GM12891 (cell line): ENCODE results near the gene GTF2A1.
"Not testable (repeated sequence)": the region's sequence is repeated elsewhere in the genome, so short reads cannot be mapped to it uniquely, and the experiment has no call there.

ENCODE experiments used
- DNase-seq: peaks from one replicate; pipeline ENCODE4 v3.0.0; 2011; ENCODE audit warnings: low spot score; ENCODE audit not compliant: insufficient read length
- FAIRE-seq: peaks from 2 replicates; lab custom pipeline; 2011; peaks lifted over from hg19 to GRCh38; lab: Jason Lieb, UNC
- PAX5 ChIP-seq: IDR thresholded peaks from 2 replicates; pipeline ENCODE4 v1.6.1; 2011; ENCODE audit warnings: low read length, moderate library complexity, mild to moderate bottlenecking; ENCODE audit not compliant: insufficient read depth, severe bottlenecking
- POLR2A ChIP-seq: IDR thresholded peaks from 2 replicates; pipeline ENCODE4 v1.6.1; 2011; ENCODE audit warnings: low read depth, low read length, control low read depth
- POLR2AphosphoS5 ChIP-seq: IDR thresholded peaks from 2 replicates; pipeline ENCODE4 v1.6.1; 2011; ENCODE audit warnings: low read depth, low read length, control low read depth
- POU2F2 ChIP-seq: IDR thresholded peaks from 2 replicates; pipeline ENCODE4 v1.6.1; 2011; ENCODE audit warnings: low read depth, mild to moderate bottlenecking, control low read depth, low read length, moderate library complexity
- SPI1 ChIP-seq: IDR thresholded peaks from 2 replicates; pipeline ENCODE4 v1.6.1; 2011; ENCODE audit warnings: low read depth, low read length, control low read depth
- TAF1 ChIP-seq: IDR thresholded peaks from 2 replicates; pipeline ENCODE4 v1.6.1; 2011; ENCODE audit warnings: low read depth, low read length, control low read depth

The GTF2A1 gene

GRCh38 chr14:81256289-81256960 is 35.7 kb upstream of the GTF2A1 start:
- peak; percentile 60 for FAIRE-seq
- DNase-seq = no peak
- TF ChIP-seq SPI1 = peak; percentile 91
- no peak for TF ChIP-seq PAX5
- TF ChIP-seq POLR2A = no peak
- TF ChIP-seq POU2F2 = no peak
- 0 out of 2 replicates have a peak, but pooled peaks have one; percentile 15 for TF ChIP-seq TAF1
- TF ChIP-seq POLR2AphosphoS5 = 0 out of 2 replicates have a peak, but pooled peaks have one; percentile 22

DNA sequence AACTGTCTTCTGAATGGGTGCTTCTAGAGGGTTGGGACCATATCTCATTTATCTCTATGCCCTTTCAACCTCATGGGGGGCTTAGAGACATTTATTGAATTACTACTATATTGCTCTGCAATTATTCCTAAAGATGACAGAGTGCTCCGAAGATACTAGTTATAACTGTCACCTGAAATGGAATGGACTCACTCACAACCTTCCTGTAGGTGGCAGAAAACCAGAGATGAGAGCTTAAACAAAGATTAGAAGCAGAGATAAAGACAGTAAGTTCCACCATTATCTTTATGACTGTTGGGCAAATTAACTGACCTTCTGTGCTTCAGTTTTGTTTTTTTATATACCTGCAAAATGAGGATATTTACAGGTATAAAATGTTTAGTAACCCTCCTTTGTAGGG is 31.5 kb upstream of the GTF2A1 start:
- no peak for DNase-seq

GRCh38 chr14:81247271-81247766 is 26.6 kb upstream of the GTF2A1 start:
- no peak for FAIRE-seq
- DNase-seq = no peak
- TF ChIP-seq POLR2AphosphoS5 = no peak
- no peak for TF ChIP-seq TAF1
- no peak for TF ChIP-seq PAX5
- no peak for TF ChIP-seq SPI1
- TF ChIP-seq POLR2A = no peak
- no peak for TF ChIP-seq POU2F2

More for the DNA sequence above, 31.5 kb upstream of the GTF2A1 start:
- TF ChIP-seq SPI1 (no peak), POLR2A (no peak), POU2F2 (no peak), PAX5 (no peak)
- FAIRE-seq = no peak

GRCh38 chr14:81246461-81247270 is 25.9 kb upstream of the GTF2A1 start:
- TF ChIP-seq POU2F2 (no peak), POLR2AphosphoS5 (no peak), POLR2A (no peak), TAF1 (no peak), PAX5 (no peak), SPI1 (no peak)
- DNase-seq (no peak), FAIRE-seq (no peak)

DNA sequence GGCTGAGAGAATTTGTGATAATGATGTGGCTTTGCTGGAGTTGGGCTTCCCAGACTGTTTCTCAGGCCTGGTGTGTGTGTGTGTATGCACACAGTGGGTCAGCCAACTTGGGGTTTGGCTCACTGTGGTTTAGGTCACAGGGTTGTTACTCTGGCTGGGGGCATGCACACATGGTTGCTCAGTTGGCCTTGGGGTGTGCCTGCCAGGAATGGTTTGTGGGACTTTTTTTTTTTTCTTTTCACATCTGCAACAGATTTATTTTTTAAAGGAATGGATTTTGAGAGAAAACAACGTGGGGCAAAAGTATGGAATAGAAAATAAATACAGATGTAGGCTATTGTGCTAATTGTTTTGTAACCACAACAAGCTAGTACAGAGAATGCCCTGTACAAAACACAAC is 25.0 kb upstream of the GTF2A1 start:
- TF ChIP-seq POU2F2 (no peak), SPI1 (no peak), TAF1 (no peak), POLR2AphosphoS5 (no peak), POLR2A (no peak), PAX5 (no peak)
- no peak for DNase-seq
- no peak for FAIRE-seq

GRCh38 chr14:81244431-81244830 is 23.7 kb upstream of the GTF2A1 start:
- not testable (repeated sequence) for FAIRE-seq, DNase-seq

- FAIRE-seq = no peak
- TF ChIP-seq POLR2AphosphoS5 = no peak
- no peak for TF ChIP-seq PAX5
- TF ChIP-seq POLR2A = no peak
- no peak for TF ChIP-seq POU2F2
- TF ChIP-seq TAF1 = no peak
- no peak for TF ChIP-seq SPI1
- DNase-seq = no peak
Measured at GRCh38 chr14:81243499-81243898, 22.7 kb upstream of the GTF2A1 start.

- FAIRE-seq, DNase-seq: not testable (repeated sequence)
Measured at GRCh38 chr14:81236849-81237248, 16.1 kb upstream of the GTF2A1 start.

- no peak for TF ChIP-seq POLR2AphosphoS5
- TF ChIP-seq POU2F2 = no peak
- no peak for TF ChIP-seq PAX5
- no peak for TF ChIP-seq SPI1
- no peak for TF ChIP-seq TAF1
- TF ChIP-seq POLR2A = no peak
- DNase-seq (no peak), FAIRE-seq (no peak)
Measured at GRCh38 chr14:81236138-81236537, 15.4 kb upstream of the GTF2A1 start.

- DNase-seq (no peak), FAIRE-seq (peak; percentile 16)
- TF ChIP-seq SPI1 (peak; percentile 84), POU2F2 (no peak)
Measured at GRCh38 chr14:81235096-81235495, 14.3 kb upstream of the GTF2A1 start.
